Glomerular visceral epithelial cell (primary cell): Measurements from ENCODE around the gene RUFY3.
A peak's percentile ranks its signal among the peaks of the same experiment; 100 is the strongest.
"Not testable (repeated sequence)": the region's sequence is repeated elsewhere in the genome, so short reads cannot be mapped to it uniquely, and the experiment has no call there.

Experiments
- DNase-seq: peaks from one replicate; pipeline ENCODE4 v3.0.0-alpha.2; 2016; ENCODE audit errors: extremely low spot score

RUFY3 gene

GRCh38 chr4:70706044-70706461, 15.7 kb upstream of the RUFY3 start:
- DNase-seq: peak; percentile 16

DNA sequence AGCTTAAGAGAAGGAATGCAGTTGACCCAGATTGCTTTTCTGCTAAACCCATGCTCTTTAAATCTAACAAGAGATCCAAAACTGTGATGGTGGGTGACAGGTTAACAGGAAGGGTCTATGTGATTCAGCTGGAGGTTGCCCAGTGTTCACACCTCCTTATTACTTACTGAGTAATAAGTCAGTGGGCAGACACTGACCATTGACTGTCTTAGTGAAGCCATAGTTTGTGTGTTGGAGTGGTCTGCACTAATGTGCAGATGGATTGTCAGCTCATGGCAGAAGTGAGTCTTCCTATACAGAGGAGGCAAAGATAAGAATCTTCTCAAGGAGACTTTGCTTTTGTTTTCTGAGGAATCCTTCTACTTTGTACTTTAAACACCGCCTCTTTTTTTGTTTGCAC, 15.2 kb upstream of the RUFY3 start:
- peak; percentile 40 for DNase-seq

- peak; percentile 7 for DNase-seq
Observed at GRCh38 chr4:70709611-70710205, 12.1 kb upstream of the RUFY3 start.

DNA sequence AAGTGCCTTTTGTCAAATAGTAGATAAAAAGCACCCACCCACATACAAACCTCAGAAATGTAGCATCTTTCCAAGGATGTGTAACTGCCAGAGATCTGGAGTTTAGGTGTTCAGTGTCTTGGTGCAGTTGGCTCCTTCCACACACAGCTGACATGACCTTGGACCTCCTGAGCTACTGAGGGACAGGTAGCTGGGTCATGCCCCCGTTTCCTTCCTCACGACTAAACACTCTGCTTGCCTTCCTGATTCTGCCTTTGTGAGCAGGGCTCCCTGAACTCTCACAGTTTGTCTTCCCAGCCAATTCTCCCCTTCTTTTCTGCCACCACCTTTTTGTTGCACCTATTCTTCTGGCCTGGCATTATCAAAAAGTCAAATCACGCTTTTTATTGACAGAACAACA, 10.2 kb upstream of the RUFY3 start:
- DNase-seq: no peak

- no peak for DNase-seq
Observed at GRCh38 chr4:70712150-70712549, 9.6 kb upstream of the RUFY3 start.

GRCh38 chr4:70712604-70713452, 8.9 kb upstream of the RUFY3 start:
- DNase-seq: no peak

- peak; percentile 7 for DNase-seq
Observed at GRCh38 chr4:70713453-70714078, 8.2 kb upstream of the RUFY3 start.

- DNase-seq: peak; percentile 45
Observed at GRCh38 chr4:70714079-70714887, 7.5 kb upstream of the RUFY3 start.

GRCh38 chr4:70715097-70715496, 6.7 kb upstream of the RUFY3 start:
- DNase-seq: peak; percentile 82

DNA sequence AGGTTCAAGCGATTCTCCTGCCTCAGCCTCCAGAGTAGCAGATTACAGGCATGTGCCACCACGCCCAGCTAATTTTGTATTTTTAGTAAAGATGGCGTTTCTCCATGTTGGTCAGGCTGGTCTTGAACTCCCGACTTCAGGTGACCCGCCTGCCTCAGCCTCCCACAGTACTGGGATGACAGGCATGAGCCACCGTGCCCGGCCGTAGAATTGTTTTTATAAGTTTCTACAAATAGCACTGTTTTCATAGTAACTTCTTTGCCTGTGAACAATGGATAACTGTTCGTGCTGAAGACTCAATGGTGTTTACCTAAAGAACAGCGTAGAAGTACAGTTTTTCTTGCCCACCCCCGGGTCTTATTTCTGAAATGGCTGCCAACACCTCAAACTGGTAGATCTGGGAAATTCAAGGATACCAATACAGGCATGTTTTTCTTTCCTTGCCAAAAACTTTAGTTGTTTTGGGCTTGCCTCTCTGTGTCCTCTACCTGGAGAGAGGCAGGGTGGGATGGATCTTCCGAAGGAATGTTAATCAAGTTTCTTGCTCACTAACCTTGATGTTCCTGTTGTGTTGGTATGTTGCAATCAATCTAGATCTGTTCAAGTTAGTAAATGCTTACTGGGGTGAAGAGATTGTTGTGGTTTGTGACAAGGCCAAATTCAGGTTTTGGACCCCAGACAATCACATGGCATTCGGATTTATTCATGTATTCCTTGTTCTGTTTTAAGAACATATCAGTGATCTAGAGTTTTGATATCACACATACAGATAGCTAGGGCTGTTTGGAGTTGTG, 2.8 kb upstream of the RUFY3 start:
- DNase-seq: peak; percentile 25

- DNase-seq: peak; percentile 82
Observed at GRCh38 chr4:70722199-70722791, 531 bp downstream of the RUFY3 start.

DNA sequence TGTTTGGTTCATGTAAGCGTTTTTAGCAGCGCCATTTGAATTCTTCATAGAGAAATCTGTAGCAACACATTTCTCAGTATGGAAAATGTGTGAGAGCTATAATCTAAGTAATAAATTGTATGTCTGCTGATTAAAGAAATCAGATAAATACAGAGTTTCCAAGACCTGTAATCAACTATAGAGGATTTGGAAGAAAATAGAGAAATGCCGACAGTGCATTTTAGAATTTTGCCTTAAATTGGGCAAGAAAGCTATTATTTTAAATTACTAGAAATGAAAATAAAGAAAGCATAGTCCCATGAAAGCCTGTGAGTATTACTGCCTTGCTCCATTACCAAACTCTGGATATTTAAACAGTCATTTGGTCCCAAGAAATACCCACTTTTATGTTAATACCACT, 2.7 kb downstream of the RUFY3 start:
- DNase-seq: no peak

GRCh38 chr4:70725633-70726032, 3.9 kb downstream of the RUFY3 start:
- no peak for DNase-seq

- not testable (repeated sequence) for DNase-seq
Observed at GRCh38 chr4:70726515-70726914, 4.8 kb downstream of the RUFY3 start.

- DNase-seq: no peak
Observed at GRCh38 chr4:70728091-70728490, 6.3 kb downstream of the RUFY3 start.

- DNase-seq: not testable (repeated sequence)
Observed at GRCh38 chr4:70732878-70733277, 11.1 kb downstream of the RUFY3 start.

DNA sequence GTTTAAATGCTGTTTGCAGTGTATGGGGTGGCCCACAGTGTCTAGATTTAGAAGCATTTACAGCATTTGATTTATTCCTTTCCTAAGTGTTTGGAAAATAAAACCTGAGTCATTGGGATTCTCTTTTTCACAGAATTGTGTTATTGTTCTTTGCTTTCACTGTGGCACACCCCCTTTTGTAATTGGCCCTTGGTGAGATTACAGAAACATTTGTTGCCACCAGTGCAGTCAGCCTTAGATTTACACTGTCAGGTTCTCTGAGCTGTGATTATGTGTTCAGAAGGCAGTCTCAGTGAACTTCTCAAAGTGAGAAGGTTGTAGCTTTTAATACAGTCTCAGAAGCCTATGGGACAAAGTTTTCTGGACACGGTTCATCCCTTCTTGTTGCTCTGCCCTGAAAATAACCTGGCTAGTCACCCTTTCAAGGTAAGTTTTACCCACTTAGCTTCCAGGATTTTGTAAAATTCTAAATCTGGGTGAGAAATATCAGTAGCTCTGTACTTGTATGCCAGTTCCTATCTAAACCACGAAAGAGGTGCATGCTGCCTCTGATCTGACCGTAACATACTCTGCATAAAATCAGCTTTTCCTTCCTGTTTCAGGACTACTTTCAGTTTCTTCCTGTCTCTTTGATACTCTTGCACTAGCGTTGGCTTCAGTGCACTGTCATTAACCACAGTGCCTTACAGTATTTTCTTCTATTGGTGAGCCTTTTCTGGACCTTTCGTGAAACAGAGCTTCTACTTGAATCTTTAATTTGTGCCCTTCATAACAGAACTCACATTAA, 12.6 kb downstream of the RUFY3 start:
- peak; percentile 52 for DNase-seq

- DNase-seq: peak; percentile 18
Observed at GRCh38 chr4:70734971-70735370, 13.2 kb downstream of the RUFY3 start.

GRCh38 chr4:70735915-70736314, 14.2 kb downstream of the RUFY3 start:
- DNase-seq: peak; percentile 64

GRCh38 chr4:70737006-70737405, 15.2 kb downstream of the RUFY3 start:
- DNase-seq: no peak
